PC-9 (cell line): Measurements from ENCODE around the gene MICALL2. TPM values are rescaled to one million over a fixed set of nuclear protein-coding genes. Genes with fewer than 3 reads are reported as not detected.

ENCODE experiments used
- BruUV-seq: library from RNA; stranded (reverse); fragments of 400-500 nt; replicated peaks from 2 replicates; lab custom pipeline; 2021; lab: Mats Ljungman, UMichigan
- CTCF ChIA-PET: fragments of 300-600 bp; sonication (Branson Sonifier 250); formaldehyde crosslinking; loops from one replicate; lab custom pipeline; 2022; ENCODE audit warnings: antibody characterized with exemption; lab: Charles Lee
- POLR2A ChIA-PET: fragments of 300-600 bp; sonication (Branson Sonifier 250); formaldehyde crosslinking; loops from one replicate; lab custom pipeline; 2022; ENCODE audit warnings: antibody characterized with exemption; ENCODE audit not compliant: unreplicated experiment; lab: Charles Lee
- DNase-seq, 2 experiments: peaks; one replicate each; pipeline versions ENCODE4 v3.0.0 to v3.0.0-alpha.2; 2015 to 2022; ENCODE audit warnings: mixed read lengths in 1 of 2
- H2AFZ ChIP-seq: fragments of 200-600 bp; sonication (generic); 2 replicates; pipeline ENCODE4 v1.8.1; 2017; ENCODE audit warnings: antibody characterized with exemption
- H3F3A ChIP-seq: fragments of 200-600 bp; sonication (generic); 2 replicates; pipeline ENCODE4 v1.8.1; 2017; ENCODE audit warnings: antibody characterized with exemption, mild to moderate bottlenecking, low read depth; ENCODE audit not compliant: insufficient read depth
- H3K27ac ChIP-seq: fragments of 200-600 bp; sonication (generic); 2 replicates; pipeline ENCODE4 v1.6.1; 2016; ENCODE audit warnings: mixed run types
- H3K27me3 ChIP-seq: fragments of 200-600 bp; sonication (generic); 2 replicates; pipeline ENCODE4 v1.6.1; 2016; ENCODE audit warnings: low read depth, mixed run types; ENCODE audit not compliant: insufficient read depth
- H3K36me3 ChIP-seq: fragments of 200-600 bp; sonication (generic); 2 replicates; pipeline ENCODE4 v1.6.1; 2016; ENCODE audit warnings: low read depth, mixed run types
- H3K4me1 ChIP-seq: fragments of 200-600 bp; sonication (generic); replicated peaks from 2 replicates; pipeline ENCODE4 v1.6.1; 2016; ENCODE audit warnings: mixed run types; ENCODE audit not compliant: insufficient read depth
- H3K4me2 ChIP-seq: fragments of 200-600 bp; sonication (generic); 2 replicates; pipeline ENCODE4 v1.6.1; 2017; ENCODE audit warnings: mixed run types
- H3K4me3 ChIP-seq: fragments of 200-600 bp; sonication (generic); 2 replicates; pipeline ENCODE4 v1.6.1; 2016; ENCODE audit warnings: mixed run types
- H3K79me2 ChIP-seq: fragments of 200-600 bp; sonication (generic); 2 replicates; pipeline ENCODE4 v1.6.1; 2017; ENCODE audit warnings: low read depth, mixed run types
- H3K9me2 ChIP-seq: fragments of 200-600 bp; sonication (generic); 2 replicates; pipeline ENCODE4 v1.8.1; 2017; ENCODE audit warnings: mild to moderate bottlenecking; ENCODE audit not compliant: insufficient read depth
- H3K9me3 ChIP-seq: fragments of 200-600 bp; sonication (generic); 2 replicates; pipeline ENCODE4 v1.8.1; 2016; ENCODE audit warnings: low read depth; ENCODE audit not compliant: insufficient read depth
- H4K20me1 ChIP-seq: fragments of 200-600 bp; sonication (generic); 2 replicates; pipeline ENCODE4 v1.8.1; 2017; ENCODE audit not compliant: insufficient read depth
- EZH2 ChIP-seq: fragments of 200-600 bp; sonication (generic); IDR thresholded peaks from 2 replicates; pipeline ENCODE4 v1.8.0; 2017; ENCODE audit warnings: antibody characterized with exemption, low read depth
- intact Hi-C: fragments of 100-400 bp; cut with micrococcal nuclease; formaldehyde crosslinking; loops from one replicate; pipeline ENCODE4 v1.10.0; 2022; ENCODE audit not compliant: unreplicated experiment
- total RNA-seq: library from RNA; stranded (reverse); gene quantifications from 2 replicates; pipeline ENCODE4 v1.2.3, GENCODE V29; 2021
- TF ChIP-seq, protein P1 (sequence below): fragments of 200-600 bp; sonication (generic); conservative IDR thresholded peaks from 2 replicates; pipeline ENCODE4 v1.6.1; 2017; ENCODE audit warnings: mixed run types, antibody characterized with exemption, mild to moderate bottlenecking, moderate library complexity

MICALL2 gene
- total RNA-seq, 1 experiment from 2014 or later: 104 TPM

DNA sequence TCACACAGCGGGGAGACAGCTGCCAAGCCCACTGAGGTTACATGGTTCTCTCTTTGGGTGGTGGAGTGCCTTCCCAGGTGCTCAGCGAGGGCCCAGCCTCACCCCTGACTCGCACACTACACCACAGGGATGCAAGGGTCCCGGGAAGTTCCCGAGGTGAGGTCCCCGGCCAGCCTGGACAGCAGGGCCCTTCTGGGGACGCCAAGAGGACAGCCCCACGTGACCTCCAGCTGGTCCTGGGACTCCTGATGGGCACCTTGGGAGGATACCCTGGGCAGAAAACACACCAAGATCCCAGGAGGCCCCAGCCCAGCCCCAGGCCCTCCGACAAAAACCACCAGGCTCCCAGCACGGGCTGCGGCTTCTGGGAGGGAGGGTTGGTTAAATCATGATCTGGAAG lies 8.3 kb downstream of the MICALL2 start:
- Histone ChIP-seq H3K36me3 (no peaks in the 10 kb centered on the region), H3K4me1 (peaks cover 16% of the 10 kb centered on the region), H3K27me3 (no peaks in the 10 kb centered on the region), H3K4me3 (no peak overlapping the region), H3K4me2 (no peak overlapping the region), H2AFZ (no peak overlapping the region), H3K9me3 (no peaks in the 10 kb centered on the region), H3K27ac (no peak overlapping the region), H3K79me2 (peaks cover 36% of the 10 kb centered on the region), H4K20me1 (peaks cover 18% of the 10 kb centered on the region), H3F3A (peaks cover 16% of the 10 kb centered on the region; the same call in 1 of the 2 replicates), H3K9me2 (no peaks in the 10 kb centered on the region)
- intact Hi-C loops: loop anchor here (10.0 kb wide), 1 partner anchor 616 kb away; the partner anchor contains the start of gene SUN1
- DNase-seq: no peak
- no TSS peak for BruUV-seq
- ChIA-PET CTCF (no interaction called here), POLR2A (no interaction called here)
- TF ChIP-seq, protein P1, sequence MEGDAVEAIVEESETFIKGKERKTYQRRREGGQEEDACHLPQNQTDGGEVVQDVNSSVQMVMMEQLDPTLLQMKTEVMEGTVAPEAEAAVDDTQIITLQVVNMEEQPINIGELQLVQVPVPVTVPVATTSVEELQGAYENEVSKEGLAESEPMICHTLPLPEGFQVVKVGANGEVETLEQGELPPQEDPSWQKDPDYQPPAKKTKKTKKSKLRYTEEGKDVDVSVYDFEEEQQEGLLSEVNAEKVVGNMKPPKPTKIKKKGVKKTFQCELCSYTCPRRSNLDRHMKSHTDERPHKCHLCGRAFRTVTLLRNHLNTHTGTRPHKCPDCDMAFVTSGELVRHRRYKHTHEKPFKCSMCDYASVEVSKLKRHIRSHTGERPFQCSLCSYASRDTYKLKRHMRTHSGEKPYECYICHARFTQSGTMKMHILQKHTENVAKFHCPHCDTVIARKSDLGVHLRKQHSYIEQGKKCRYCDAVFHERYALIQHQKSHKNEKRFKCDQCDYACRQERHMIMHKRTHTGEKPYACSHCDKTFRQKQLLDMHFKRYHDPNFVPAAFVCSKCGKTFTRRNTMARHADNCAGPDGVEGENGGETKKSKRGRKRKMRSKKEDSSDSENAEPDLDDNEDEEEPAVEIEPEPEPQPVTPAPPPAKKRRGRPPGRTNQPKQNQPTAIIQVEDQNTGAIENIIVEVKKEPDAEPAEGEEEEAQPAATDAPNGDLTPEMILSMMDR: no peak
- TF ChIP-seq EZH2: no peak

DNA sequence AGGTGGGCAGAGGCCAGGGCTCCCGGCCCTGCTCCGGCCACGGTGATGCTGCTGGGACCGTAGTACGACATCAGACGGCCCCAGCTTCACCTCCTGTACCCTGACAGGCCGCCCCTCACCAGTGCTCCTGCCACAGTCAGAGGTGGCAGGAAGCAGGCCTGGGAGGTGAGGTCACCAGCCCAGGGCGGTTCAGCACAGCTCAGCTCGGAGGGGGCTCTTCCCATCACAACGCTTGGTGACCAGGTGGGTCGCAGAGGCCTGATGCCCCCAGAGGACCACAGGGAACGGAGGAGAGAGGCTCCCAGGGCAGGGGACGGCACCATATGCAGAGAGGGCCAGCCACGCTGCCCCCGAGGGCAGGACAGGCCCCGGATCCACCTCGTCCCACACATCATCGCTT lies 8.8 kb downstream of the MICALL2 start:
- H4K20me1 ChIP-seq: peaks cover 18% of the 10 kb centered on the region
- H3F3A ChIP-seq: peaks cover 11% of the 10 kb centered on the region; the same call in 1 of the 2 replicates
- ChIA-PET POLR2A (no interaction called here), CTCF (no interaction called here)
- no peak overlapping the region for H3K27ac ChIP-seq
- H3K79me2 ChIP-seq: peaks cover 33% of the 10 kb centered on the region
- no TSS peak for BruUV-seq
- no peaks in the 10 kb centered on the region for H3K36me3 ChIP-seq
- H3K27me3 ChIP-seq: no peaks in the 10 kb centered on the region
- DNase-seq: no peak
- TF ChIP-seq, protein P1: no peak
- TF ChIP-seq EZH2: no peak
- H3K4me2 ChIP-seq: no peak overlapping the region
- intact Hi-C loops: loop anchor here (10.0 kb wide), 1 partner anchor 616 kb away; the partner anchor contains the start of gene SUN1
- H3K9me3 ChIP-seq: no peaks in the 10 kb centered on the region
- peaks cover 12% of the 10 kb centered on the region for H3K4me1 ChIP-seq
- H3K9me2 ChIP-seq: no peaks in the 10 kb centered on the region
- H3K4me3 ChIP-seq: no peak overlapping the region
- H2AFZ ChIP-seq: no peak overlapping the region

GRCh38 chr7:1449951-1450350 lies 9.3 kb downstream of the MICALL2 start:
- H4K20me1 ChIP-seq: peaks cover 17% of the 10 kb centered on the region
- CTCF ChIA-PET: interaction anchor here (1.1 kb wide), 1 partner anchor 17 kb away, joined by 3 read pairs; no protein-coding TSS in a partner anchor

More at GRCh38 chr7:1449951-1450350, 9.3 kb downstream of the MICALL2 start:
- POLR2A ChIA-PET: interaction anchor here (0.7 kb wide), 1 partner anchor 23 kb away, joined by 5 read pairs; no protein-coding TSS in a partner anchor
- peaks cover 32% of the 10 kb centered on the region for H3K79me2 ChIP-seq
- no peak for TF ChIP-seq EZH2
- TF ChIP-seq, protein P1: no peak
- intact Hi-C loops: loop anchor here (10.0 kb wide), 1 partner anchor 615 kb away; the partner anchor contains the start of gene SUN1
- peaks cover 11% of the 10 kb centered on the region; the same call in 1 of the 2 replicates for H3F3A ChIP-seq
- no peak overlapping the region for H3K27ac ChIP-seq
- H3K4me1 ChIP-seq: peaks cover 10% of the 10 kb centered on the region
- DNase-seq: no peak
- H3K4me3 ChIP-seq: no peak overlapping the region
- no peaks in the 10 kb centered on the region for H3K9me3 ChIP-seq
- no peak overlapping the region for H2AFZ ChIP-seq
- no TSS peak for BruUV-seq
- no peaks in the 10 kb centered on the region for H3K27me3 ChIP-seq
- no peak overlapping the region for H3K4me2 ChIP-seq
- H3K36me3 ChIP-seq: no peaks in the 10 kb centered on the region
- H3K9me2 ChIP-seq: no peaks in the 10 kb centered on the region
